SK-N-SH (cell line): ENCODE data around the gene PARVB. TPM values are rescaled to one million over a fixed set of nuclear protein-coding genes. Genes with fewer than 3 reads are reported as not detected.
"Not testable (repeated sequence)": the region's sequence is repeated elsewhere in the genome, so short reads cannot be mapped to it uniquely, and the experiment has no call there.

Experiments used
- CTCF ChIA-PET: fragments of 300-600, 350-600 bp; formaldehyde crosslinking; extraction: SDS; loops from one replicate; lab custom pipeline; 2021; lab: Yijun Ruan, JAX
- POLR2A ChIA-PET: fragments of 350-600 bp; sonication (Branson Sonifier 250); formaldehyde crosslinking; extraction: SDS; loops from one replicate; lab custom pipeline; 2020; ENCODE audit warnings: antibody characterized with exemption, inconsistent platforms; lab: Yijun Ruan, JAX
- DNase-seq: peaks from one replicate; pipeline ENCODE4 v3.0.0; 2012
- H2AFZ ChIP-seq: fragments of 200-600 bp; sonication (generic); 2 replicates; pipeline ENCODE4 v1.8.1; 2016; ENCODE audit warnings: antibody characterized with exemption, mild to moderate bottlenecking, low read depth
- H3F3A ChIP-seq: fragments of 200-600 bp; sonication (generic); replicated peaks from 2 replicates; pipeline ENCODE3; 2016; ENCODE audit warnings: antibody characterized with exemption, mild to moderate bottlenecking; ENCODE audit not compliant: insufficient read depth
- H3K27ac ChIP-seq, 2 experiments: fragments of 200-500 bp in 1 of 2; fragments of 200-600 bp in 1 of 2; sonication (Bioruptor generic) in 1 of 2; sonication (generic), shearing (Covaris generic) in 1 of 2; 2 replicates each; pipeline versions ENCODE4 v1.5.1 to v1.6.1; 2014 to 2016; ENCODE audit warnings: low read depth in 2 of 2, inconsistent platforms in 1 of 2, low read length in 1 of 2, mild to moderate bottlenecking in 1 of 2, mixed read lengths in 1 of 2
- H3K27me3 ChIP-seq: fragments of 200-600 bp; sonication (generic), shearing (Covaris generic); 2 replicates; pipeline ENCODE4 v1.6.1; 2016; ENCODE audit warnings: mixed run types; ENCODE audit not compliant: insufficient read depth
- H3K36me3 ChIP-seq, 2 experiments: fragments of 200-500 bp in 1 of 2; fragments of 200-600 bp in 1 of 2; sonication (Bioruptor generic) in 1 of 2; sonication (generic) in 1 of 2; replicated peaks in 1 of 2; 2 replicates each; pipeline versions ENCODE3 to v1.5.1; 2014 to 2016; ENCODE audit warnings: low read length in 1 of 2, mild to moderate bottlenecking in 1 of 2; ENCODE audit not compliant: insufficient read depth in 2 of 2, control insufficient read depth in 1 of 2
- H3K4me1 ChIP-seq, 2 experiments: fragments of 200-500 bp in 1 of 2; fragments of 200-600 bp in 1 of 2; sonication (Bioruptor generic) in 1 of 2; sonication (generic), shearing (Covaris generic) in 1 of 2; 2 replicates each; pipeline versions ENCODE4 v1.5.1 to v1.6.1; 2014 to 2016; ENCODE audit warnings: low read depth in 1 of 2, low read length in 1 of 2, mixed run types in 1 of 2; ENCODE audit not compliant: insufficient read depth in 2 of 2, control insufficient read depth in 1 of 2
- H3K4me2 ChIP-seq: fragments of 200-600 bp; sonication (generic), shearing (Covaris generic); 2 replicates; pipeline ENCODE4 v1.6.1; 2017; ENCODE audit warnings: mixed run types
- H3K4me3 ChIP-seq, 2 experiments: fragments of 200-500 bp in 1 of 2; fragments of 200-600 bp in 1 of 2; sonication (Bioruptor generic) in 1 of 2; sonication (generic), shearing (Covaris generic) in 1 of 2; 2 replicates each; pipeline versions ENCODE4 v1.5.1 to v1.8.1; 2014 to 2016; ENCODE audit warnings: low read depth in 2 of 2, inconsistent platforms in 1 of 2, low read length in 1 of 2, mild to moderate bottlenecking in 1 of 2, mixed read lengths in 1 of 2, moderate library complexity in 1 of 2
- H3K79me2 ChIP-seq: fragments of 200-600 bp; sonication (generic); 2 replicates; pipeline ENCODE4 v1.8.1; 2017; ENCODE audit warnings: mild to moderate bottlenecking; ENCODE audit not compliant: insufficient read depth
- H3K9ac ChIP-seq: fragments of 200-600 bp; sonication (generic); 2 replicates; pipeline ENCODE4 v1.6.1; 2017; ENCODE audit warnings: mixed run types
- H3K9me2 ChIP-seq: fragments of 200-600 bp; sonication (generic); 2 replicates; pipeline ENCODE4 v1.6.1; 2017; ENCODE audit warnings: mixed run types
- H3K9me3 ChIP-seq: fragments of 200-600 bp; sonication (generic); 2 replicates; pipeline ENCODE4 v1.6.1; 2017; ENCODE audit warnings: mixed run types, mild to moderate bottlenecking, moderate library complexity
- H4K20me1 ChIP-seq: fragments of 200-600 bp; sonication (generic); 2 replicates; pipeline ENCODE4 v1.6.1; 2017; ENCODE audit warnings: mild to moderate bottlenecking, mixed run types; ENCODE audit not compliant: insufficient read depth
- GATA2 ChIP-seq: sonication (generic); formaldehyde crosslinking; IDR thresholded peaks from 2 replicates; pipeline ENCODE4 v1.5.0; 2020; ENCODE audit warnings: mild to moderate bottlenecking, missing genetic modification reagents
- JUND ChIP-seq: IDR thresholded peaks from 2 replicates; pipeline ENCODE4 v1.4.0; 2012
- MEF2A ChIP-seq: IDR thresholded peaks from 2 replicates; pipeline ENCODE4 v1.4.0; 2012; ENCODE audit warnings: low read depth, borderline replicate concordance
- RAD21 ChIP-seq: IDR thresholded peaks from 2 replicates; pipeline ENCODE4 v1.6.1; 2012; ENCODE audit warnings: mild to moderate bottlenecking, low read length
- RFX5 ChIP-seq: IDR thresholded peaks from 2 replicates; pipeline ENCODE4 v1.6.1; 2012; ENCODE audit warnings: mild to moderate bottlenecking, improper control_type of control experiment, low read length
- SIN3A ChIP-seq: IDR thresholded peaks from 2 replicates; pipeline ENCODE4 v1.6.1; 2012; ENCODE audit warnings: low read depth, mild to moderate bottlenecking, low read length, moderate library complexity, borderline replicate concordance
- YY1 ChIP-seq: IDR thresholded peaks from 2 replicates; pipeline ENCODE4 v1.4.0; 2012; ENCODE audit warnings: low read depth, mild to moderate bottlenecking
- ZBTB33 ChIP-seq: IDR thresholded peaks from 2 replicates; pipeline ENCODE4 v1.4.0; 2012; ENCODE audit warnings: low read depth, borderline replicate concordance
- WGBS: methylation state at CpG from one replicate; pipeline ENCODE4 v1.1.6; 2017; ENCODE audit warnings: low lambda C conversion rate; 5-methylcytosine and 5-hydroxymethylcytosine counted together
- polyA plus RNA-seq, 3 experiments: library from polyadenylated mRNA; depleted of rRNA; stranded (reverse); fragments of >200 nt; gene quantifications; 2 replicates each; pipeline ENCODE4 v1.2.3, GENCODE V29; 2012
- TF ChIP-seq, protein P1 (sequence below): fragments of 150-350 bp; IDR thresholded peaks from 2 replicates; pipeline ENCODE4 v1.6.1; 2017; ENCODE audit warnings: antibody characterized with exemption, low read length, low read depth, borderline replicate concordance
- TF ChIP-seq, protein P2 (sequence below): IDR thresholded peaks from 2 replicates; pipeline ENCODE4 v1.6.1; 2012; ENCODE audit warnings: mild to moderate bottlenecking, low read depth, low read length, moderate library complexity

Gene PARVB
- polyA plus RNA-seq, 1 of the 3 experiments (the other 2 are of a cell fraction), result 87.8 TPM

- H3K79me2 ChIP-seq, result no peaks in the 10 kb centered on the region
- ChIA-PET CTCF (interaction anchor here (4.5 kb wide), 1 partner anchor 29 kb away, joined by 15 read pairs; no protein-coding TSS in a partner anchor), POLR2A (no interaction called here)
- H2AFZ ChIP-seq, result no peak overlapping the region
- H3K27me3 ChIP-seq, result no peaks in the 10 kb centered on the region
- DNase-seq, result no peak
- no peaks in the 10 kb centered on the region for H4K20me1 ChIP-seq
- H3K9me3 ChIP-seq, result no peaks in the 10 kb centered on the region
- no peaks in the 10 kb centered on the region for H3K9me2 ChIP-seq
- H3K4me1 ChIP-seq, result peaks cover 0 to 14% of the 10 kb centered on the region in 2 experiments; a peak in 1 of 4 replicates
- no peak overlapping the region for H3K4me2 ChIP-seq
- 97% methylated on average over 13 of the region's 13 CpGs for WGBS
- no peak overlapping the region for H3K9ac ChIP-seq
- H3K36me3 ChIP-seq, result no peaks in the 10 kb centered on the region
- no peak overlapping the region for H3K4me3 ChIP-seq
- H3F3A ChIP-seq, result no peaks in the 10 kb centered on the region
- no peak overlapping the region for H3K27ac ChIP-seq
- TF ChIP-seq JUND, result no peak
- no peak for TF ChIP-seq ZBTB33
- TF ChIP-seq RAD21, result no peak
Observed at GRCh38 chr22:44051961-44052360, 27.9 kb downstream of the PARVB start.

DNA sequence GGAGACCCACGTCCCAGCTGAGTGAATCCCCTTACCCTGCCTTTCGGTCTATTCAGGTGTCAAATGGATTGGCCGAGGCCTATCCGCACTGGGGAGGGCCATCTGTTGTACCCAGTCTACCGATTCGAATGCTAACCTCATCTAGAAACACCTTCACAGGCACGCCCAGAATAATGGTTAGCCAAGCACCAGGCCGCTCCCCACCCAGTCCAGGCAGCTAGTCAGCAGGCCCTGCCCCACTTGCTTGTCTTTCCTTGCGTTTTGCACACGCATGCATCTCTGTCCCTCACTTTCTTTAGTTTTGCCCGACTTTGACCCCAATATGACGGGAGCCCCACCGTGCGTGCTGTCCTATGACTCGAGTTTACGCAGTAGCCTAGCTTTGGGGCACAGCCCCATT lies 31.7 kb downstream of the PARVB start:
- Histone ChIP-seq H3K9ac (no peak overlapping the region), H3K9me3 (no peaks in the 10 kb centered on the region), H3K36me3 (no peaks in the 10 kb centered on the region), H4K20me1 (no peaks in the 10 kb centered on the region), H3K4me2 (no peak overlapping the region), H2AFZ (no peak overlapping the region), H3K27me3 (no peaks in the 10 kb centered on the region), H3K9me2 (no peaks in the 10 kb centered on the region), H3K4me1 (peaks cover 0 to 6% of the 10 kb centered on the region in 2 experiments; a peak in 1 of 4 replicates), H3K27ac (no peak overlapping the region), H3K79me2 (no peaks in the 10 kb centered on the region), H3F3A (no peaks in the 10 kb centered on the region), H3K4me3 (no peak overlapping the region)
- POLR2A ChIA-PET, result no interaction called here
- TF ChIP-seq SIN3A, result no peak
- TF ChIP-seq RAD21, result no peak
- no peak for TF ChIP-seq ZBTB33
- no peak for TF ChIP-seq MEF2A
- TF ChIP-seq, protein P1, sequence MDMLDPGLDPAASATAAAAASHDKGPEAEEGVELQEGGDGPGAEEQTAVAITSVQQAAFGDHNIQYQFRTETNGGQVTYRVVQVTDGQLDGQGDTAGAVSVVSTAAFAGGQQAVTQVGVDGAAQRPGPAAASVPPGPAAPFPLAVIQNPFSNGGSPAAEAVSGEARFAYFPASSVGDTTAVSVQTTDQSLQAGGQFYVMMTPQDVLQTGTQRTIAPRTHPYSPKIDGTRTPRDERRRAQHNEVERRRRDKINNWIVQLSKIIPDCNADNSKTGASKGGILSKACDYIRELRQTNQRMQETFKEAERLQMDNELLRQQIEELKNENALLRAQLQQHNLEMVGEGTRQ, result no peak
- no peak for TF ChIP-seq YY1
- TF ChIP-seq GATA2 (CRISPR knock-in tag), result no peak
- TF ChIP-seq RFX5, result no peak
- TF ChIP-seq, protein P2, sequence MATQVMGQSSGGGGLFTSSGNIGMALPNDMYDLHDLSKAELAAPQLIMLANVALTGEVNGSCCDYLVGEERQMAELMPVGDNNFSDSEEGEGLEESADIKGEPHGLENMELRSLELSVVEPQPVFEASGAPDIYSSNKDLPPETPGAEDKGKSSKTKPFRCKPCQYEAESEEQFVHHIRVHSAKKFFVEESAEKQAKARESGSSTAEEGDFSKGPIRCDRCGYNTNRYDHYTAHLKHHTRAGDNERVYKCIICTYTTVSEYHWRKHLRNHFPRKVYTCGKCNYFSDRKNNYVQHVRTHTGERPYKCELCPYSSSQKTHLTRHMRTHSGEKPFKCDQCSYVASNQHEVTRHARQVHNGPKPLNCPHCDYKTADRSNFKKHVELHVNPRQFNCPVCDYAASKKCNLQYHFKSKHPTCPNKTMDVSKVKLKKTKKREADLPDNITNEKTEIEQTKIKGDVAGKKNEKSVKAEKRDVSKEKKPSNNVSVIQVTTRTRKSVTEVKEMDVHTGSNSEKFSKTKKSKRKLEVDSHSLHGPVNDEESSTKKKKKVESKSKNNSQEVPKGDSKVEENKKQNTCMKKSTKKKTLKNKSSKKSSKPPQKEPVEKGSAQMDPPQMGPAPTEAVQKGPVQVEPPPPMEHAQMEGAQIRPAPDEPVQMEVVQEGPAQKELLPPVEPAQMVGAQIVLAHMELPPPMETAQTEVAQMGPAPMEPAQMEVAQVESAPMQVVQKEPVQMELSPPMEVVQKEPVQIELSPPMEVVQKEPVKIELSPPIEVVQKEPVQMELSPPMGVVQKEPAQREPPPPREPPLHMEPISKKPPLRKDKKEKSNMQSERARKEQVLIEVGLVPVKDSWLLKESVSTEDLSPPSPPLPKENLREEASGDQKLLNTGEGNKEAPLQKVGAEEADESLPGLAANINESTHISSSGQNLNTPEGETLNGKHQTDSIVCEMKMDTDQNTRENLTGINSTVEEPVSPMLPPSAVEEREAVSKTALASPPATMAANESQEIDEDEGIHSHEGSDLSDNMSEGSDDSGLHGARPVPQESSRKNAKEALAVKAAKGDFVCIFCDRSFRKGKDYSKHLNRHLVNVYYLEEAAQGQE, result no peak
- CTCF ChIA-PET, result interaction anchor here (0.7 to 2.7 kb wide), 2 partner anchors 26 to 62 kb away, joined by 3 to 8 read pairs; no protein-coding TSS in a partner anchor
- DNase-seq, result no peak
- WGBS, result 96% methylated on average over 16 of the region's 16 CpGs

DNA sequence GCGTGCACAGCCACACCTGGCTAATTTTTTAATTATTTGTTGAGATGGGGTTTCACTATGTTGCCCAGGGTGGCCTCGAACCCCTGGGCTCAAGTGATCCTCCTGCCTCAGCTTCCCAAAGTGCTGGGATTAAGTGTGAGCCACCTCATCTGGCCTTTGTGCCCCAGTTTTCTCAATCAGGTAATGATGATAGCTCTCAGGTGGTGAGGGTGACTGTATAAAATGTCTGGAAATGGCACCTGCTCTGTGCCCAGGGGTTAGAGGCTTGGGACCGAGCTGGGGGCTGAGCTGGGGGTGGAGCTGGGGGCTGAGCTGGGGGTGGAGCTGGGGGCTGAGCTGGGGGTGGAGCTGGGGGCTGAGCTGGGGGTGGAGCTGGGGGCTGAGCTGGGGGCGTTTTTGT lies 32.5 kb downstream of the PARVB start:
- H3F3A ChIP-seq, H3K9me3 ChIP-seq, H3K9ac ChIP-seq, H3K4me1 ChIP-seq, H2AFZ ChIP-seq, H4K20me1 ChIP-seq, POLR2A ChIA-PET, H3K27ac ChIP-seq, H3K36me3 ChIP-seq, DNase-seq, H3K79me2 ChIP-seq, H3K9me2 ChIP-seq, H3K27me3 ChIP-seq, H3K4me3 ChIP-seq, H3K4me2 ChIP-seq: not testable (repeated sequence)
- CTCF ChIA-PET, result interaction anchor here (0.9 to 2.3 kb wide), 3 partner anchors 25 to 64 kb away, joined by 3 to 19 read pairs (median 11); no protein-coding TSS in a partner anchor
- WGBS, result 74% methylated on average over 4 of the region's 4 CpGs
